ENCODE data around the gene RNU1-3.

Gene RNU1-3

DNA sequence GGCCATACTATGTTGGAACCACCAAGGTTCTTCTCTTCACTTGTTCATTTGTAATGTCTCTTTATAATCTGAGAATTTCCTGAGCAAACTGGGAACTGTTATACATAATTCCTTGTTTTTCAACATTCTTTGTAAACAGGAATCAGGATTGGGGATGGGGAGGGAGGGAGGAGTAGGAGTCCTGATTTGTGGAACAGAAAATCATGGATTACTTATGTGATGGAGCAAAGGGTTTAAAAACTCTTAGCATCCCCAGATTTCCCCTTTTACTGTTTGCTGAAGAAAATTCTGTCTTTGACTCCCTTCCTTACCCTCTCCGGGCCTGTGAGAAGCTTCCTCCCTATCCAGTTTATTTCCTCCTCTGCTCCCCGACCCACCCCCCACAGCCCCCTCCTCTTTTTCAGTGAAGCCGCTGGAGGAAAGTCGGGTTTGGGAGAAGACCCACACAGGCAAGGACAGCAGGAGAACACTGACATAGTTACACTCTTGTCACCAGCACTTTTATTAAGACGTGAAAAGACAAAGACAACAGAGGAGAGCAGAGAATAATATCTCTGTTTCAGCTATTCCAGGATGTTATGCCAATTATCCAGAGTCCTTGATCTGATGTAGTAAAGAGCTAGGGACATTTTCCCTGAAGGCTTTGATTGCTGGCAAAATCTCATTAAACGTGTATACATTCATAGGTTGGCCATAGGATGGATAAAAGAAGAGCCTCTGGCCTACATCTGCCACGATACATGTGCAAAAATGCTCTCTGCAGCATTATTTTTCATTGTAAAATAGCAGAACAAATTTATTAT, 48.8 kb downstream of the RNU1-3 start:
- DNase-seq = no peak

DNA sequence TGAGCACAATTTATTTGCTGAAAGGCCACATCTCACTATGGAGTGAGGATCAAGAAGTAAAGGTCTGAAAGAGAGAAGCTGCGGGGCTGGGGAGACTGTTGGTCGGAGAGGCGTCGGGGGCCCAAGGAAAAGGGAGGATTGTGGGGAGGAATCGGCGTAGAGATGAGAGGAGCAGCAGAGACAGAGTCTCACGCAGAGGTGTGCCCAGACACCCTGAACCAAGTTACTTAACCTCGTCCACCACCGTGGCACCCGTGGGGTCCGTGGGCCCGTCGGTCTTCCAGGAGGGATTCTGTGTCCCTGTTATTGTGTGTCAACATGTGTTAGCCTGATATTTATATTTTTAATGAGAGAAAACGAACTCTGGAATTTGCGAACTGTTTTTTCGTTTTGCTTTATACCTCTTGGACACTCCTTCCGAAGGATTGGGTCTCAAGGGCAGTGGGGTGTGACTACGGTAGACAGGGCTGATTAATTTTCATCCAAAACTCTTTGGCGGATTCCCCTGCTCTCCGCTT, 49.6 kb downstream of the RNU1-3 start:
- DNase-seq = no peak

All from fibroblast of skin of back (primary cell).